ENCODE results near the gene GSS. TPM values are rescaled to one million over a fixed set of nuclear protein-coding genes. Genes with fewer than 3 reads are reported as not detected.
A peak's percentile ranks its signal among the peaks of the same experiment; 100 is the strongest.

GSS gene
- total and polyA plus RNA-seq, 2 of the 8 experiments (the other 6 are each of a cell fraction or from before 2014, with no cell fraction given), result 34.6 to 43.2 TPM

DNA sequence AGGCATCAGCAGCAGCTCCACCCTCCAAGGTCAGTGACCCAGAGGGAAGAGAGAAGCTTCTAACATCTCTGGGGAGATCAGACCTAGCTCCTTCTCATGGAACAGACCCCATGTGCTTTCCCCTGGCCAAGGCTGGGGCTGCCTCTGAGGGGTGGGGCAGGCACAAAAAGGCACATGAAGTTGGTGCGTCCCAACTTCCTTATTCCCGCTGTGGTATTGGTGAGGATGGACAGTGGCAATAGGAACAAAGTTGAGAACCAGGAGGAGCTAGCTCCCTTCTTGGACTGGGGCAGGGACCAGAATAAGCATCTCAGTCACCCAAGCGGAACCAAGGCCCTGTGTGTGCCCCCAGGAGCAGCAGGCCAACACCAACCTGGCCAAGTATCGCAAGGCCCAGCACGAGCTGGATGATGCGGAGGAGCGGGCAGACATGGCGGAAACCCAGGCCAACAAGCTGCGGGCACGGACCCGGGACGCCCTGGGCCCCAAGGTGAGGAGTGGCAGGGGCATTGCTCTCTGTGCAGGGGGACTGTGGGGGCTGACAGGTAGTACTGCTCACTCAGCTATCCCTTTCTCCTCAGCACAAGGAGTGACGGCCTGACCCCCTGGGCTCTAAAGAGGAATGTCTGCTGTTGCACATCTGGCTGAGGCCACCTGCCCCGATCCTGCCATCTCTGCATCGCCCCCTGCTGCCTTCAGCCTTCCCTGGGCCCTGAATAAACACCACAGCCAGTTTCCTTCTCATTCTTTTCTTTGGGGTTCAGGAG, 46.2 kb upstream of the GSS start:
- ChIA-PET CTCF (ENCODE audit: partially characterized antibody) (interaction anchor here (0.6 to 4.1 kb wide), 24 partner anchors 9 to 585 kb away, joined by 3 to 54 read pairs (median 4); partner anchors contain the start of genes ACSS2, GGT7, GSS and MYH7B), POLR2A (ENCODE audit: partially characterized antibody) (interaction anchor here (0.6 to 2.5 kb wide), 6 partner anchors 10 to 169 kb away, joined by 3 to 7 read pairs (median 3); no protein-coding TSS in a partner anchor)
- peaks cover 0 to 2% (median 0%) of the 10 kb centered on the region in 4 experiments; a peak in 2 of 7 replicates for H3K4me1 ChIP-seq (replicated peaks in 1 of 4; ENCODE audit: control insufficient read depth in 3 of 4, insufficient read depth in 4 of 4, low read length in 3 of 4)
- H3K79me1 ChIP-seq (ENCODE audit: low read depth, low read length), result no peaks in the 10 kb centered on the region
- no peaks in the 10 kb centered on the region for H3K27me3 ChIP-seq (replicated peaks in 1 of 4; ENCODE audit: control insufficient read depth in 3 of 4, extremely low read depth in 1 of 4, insufficient read depth in 3 of 4, low read length in 3 of 4)
- no peak overlapping the region for H3K4ac ChIP-seq (replicated peaks; ENCODE audit: insufficient read length, low read depth, low read length)
- H3K9ac ChIP-seq (replicated peaks in 1 of 4; ENCODE audit: extremely low read depth in 1 of 4, low read depth in 3 of 4, low read length in 3 of 4), result no peak overlapping the region
- no peak overlapping the region for H3K23ac ChIP-seq (ENCODE audit: insufficient read length)
- H2BK12ac ChIP-seq (ENCODE audit: low read depth, low read length), result no peak overlapping the region
- no peak overlapping the region for H3K27ac ChIP-seq (ENCODE audit: low read depth, low read length)
- H4K91ac ChIP-seq (replicated peaks; ENCODE audit: insufficient read length, low read length), result no peak overlapping the region
- no peak overlapping the region for H2AFZ ChIP-seq (ENCODE audit: low read length)
- no peak overlapping the region for H3K4me3 ChIP-seq (ENCODE audit: extremely low read depth in 1 of 4, insufficient read depth in 2 of 4, low read depth in 3 of 4, low read length in 4 of 4)
- H3K18ac ChIP-seq (ENCODE audit: extremely low read depth, low read length), result no peak overlapping the region
- DNase-seq (ENCODE audit: low read depth in 1 of 2, low spot score in 2 of 2) (no peak), FAIRE-seq (no peak)
- no peak overlapping the region for H4K8ac ChIP-seq (ENCODE audit: extremely low read depth, insufficient read depth, low read length)
- H2BK20ac ChIP-seq (ENCODE audit: low read length), result no peak overlapping the region
- WGBS, 2 experiments (ENCODE audit: extremely low coverage in 1 of 2, insufficient coverage in 1 of 2, insufficient read length in 1 of 2, insufficient replicate concordance in 2 of 2, low coverage in 1 of 2, low lambda C conversion rate in 2 of 2, missing lambda C conversion rate in 1 of 2), result 95% methylated on average over 15 of the region's 15 CpGs; no CpG with 5 or more reads in 1 of the 2 experiments
- H4K5ac ChIP-seq (ENCODE audit: insufficient read length, low read depth, low read length), result no peak overlapping the region
- H3K23me2 ChIP-seq (ENCODE audit: low read depth, low read length), result no peaks in the 10 kb centered on the region; the same call in 1 of the 2 replicates
- H3K4me2 ChIP-seq (ENCODE audit: insufficient read depth in 1 of 2, low read depth in 2 of 2, low read length in 2 of 2), result no peak overlapping the region
- H2BK120ac ChIP-seq (replicated peaks; ENCODE audit: low read depth, low read length), result no peak overlapping the region
- no peak overlapping the region for H2AK5ac ChIP-seq (ENCODE audit: low read depth, low read length)
- H3K14ac ChIP-seq (ENCODE audit: insufficient read length), result no peak overlapping the region
- peaks cover 8 to 55% (median 38%) of the 10 kb centered on the region in 4 experiments; a peak in 5 of 8 replicates for H3K36me3 ChIP-seq (ENCODE audit: control insufficient read depth in 2 of 4, insufficient read depth in 4 of 4, low read length in 3 of 4)
- no peak overlapping the region for H2BK5ac ChIP-seq (ENCODE audit: low read depth, low read length)
- no peaks in the 10 kb centered on the region for H3K9me3 ChIP-seq (ENCODE audit: insufficient read depth in 2 of 2, low read depth in 1 of 2, low read length in 1 of 2)
- no peak overlapping the region for H3K56ac ChIP-seq (replicated peaks; ENCODE audit: insufficient read length, low read depth, low read length)
- H2BK15ac ChIP-seq (ENCODE audit: low read length), result no peak overlapping the region
- no peaks in the 10 kb centered on the region for H3K79me2 ChIP-seq (ENCODE audit: control insufficient read depth in 1 of 2, insufficient read depth in 2 of 2, low read length in 2 of 2)
- peaks cover 6 to 8% of the 10 kb centered on the region in 2 experiments for H4K20me1 ChIP-seq (replicated peaks in 1 of 2; ENCODE audit: control insufficient read depth in 1 of 2, insufficient read depth in 2 of 2, low read length in 2 of 2)
- TF ChIP-seq RBBP5 (IDR thresholded peaks at IDR 0.05; ENCODE audit: borderline replicate concordance, low read depth, low read length) (no peak), SAP30 (IDR thresholded peaks at IDR 0.05; ENCODE audit: insufficient read depth, insufficient replicate concordance, low read length) (no peak), SIN3A (conservative IDR thresholded peaks at IDR 0.05 in 1 of 2, IDR thresholded peaks at IDR 0.05 in 1 of 2; ENCODE audit: low read depth in 1 of 2, low read length in 2 of 2) (no peak), EGR1 (IDR thresholded peaks at IDR 0.05; ENCODE audit: borderline replicate concordance, low read depth, low read length) (no peak), SP2 (IDR thresholded peaks at IDR 0.05; ENCODE audit: low read length) (no peak), KDM5A (IDR thresholded peaks at IDR 0.05; ENCODE audit: low read length) (no peak), NRF1 (IDR thresholded peaks at IDR 0.05; ENCODE audit: low read depth, low read length) (no peak), RAD21 (IDR thresholded peaks at IDR 0.05 in 1 of 2, conservative IDR thresholded peaks at IDR 0.05 in 1 of 2; ENCODE audit: low read depth in 2 of 2, low read length in 2 of 2) (peak; percentile 54 to 61), POLR2A (IDR thresholded peaks at IDR 0.05; ENCODE audit: control extremely low read depth in 1 of 2, low read depth in 2 of 2, low read length in 2 of 2) (no peak), BACH1 (IDR thresholded peaks at IDR 0.05; ENCODE audit: low read length) (no peak)
- TF ChIP-seq, protein P1, sequence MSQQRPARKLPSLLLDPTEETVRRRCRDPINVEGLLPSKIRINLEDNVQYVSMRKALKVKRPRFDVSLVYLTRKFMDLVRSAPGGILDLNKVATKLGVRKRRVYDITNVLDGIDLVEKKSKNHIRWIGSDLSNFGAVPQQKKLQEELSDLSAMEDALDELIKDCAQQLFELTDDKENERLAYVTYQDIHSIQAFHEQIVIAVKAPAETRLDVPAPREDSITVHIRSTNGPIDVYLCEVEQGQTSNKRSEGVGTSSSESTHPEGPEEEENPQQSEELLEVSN (IDR thresholded peaks at IDR 0.05), result no peak

All from H1 (cell line).